GM21367 (cell line): ENCODE data around the gene EPHA6.
"Not testable (repeated sequence)": the region's sequence is repeated elsewhere in the genome, so short reads cannot be mapped to it uniquely, and the experiment has no call there.

Experiments
- ATAC-seq: cut with Tn5 transposase; IDR thresholded peaks from one replicate; pipeline ENCODE4 v1.9.1; 2021; ENCODE audit not compliant: unreplicated experiment

EPHA6 gene

GRCh38 chr3:97425002-97425401, 610.6 kb downstream of the EPHA6 start:
- no peak for ATAC-seq

GRCh38 chr3:97430601-97431000, 616.2 kb downstream of the EPHA6 start:
- no peak for ATAC-seq

- ATAC-seq: no peak
These were observed 618.5 kb downstream of the EPHA6 start for GRCh38 chr3:97432914-97433313.

GRCh38 chr3:97438131-97438530, 623.7 kb downstream of the EPHA6 start:
- ATAC-seq: no peak

- no peak for ATAC-seq
These were observed 625.0 kb downstream of the EPHA6 start for GRCh38 chr3:97439373-97439772.

- ATAC-seq: no peak
These were observed 649.6 kb downstream of the EPHA6 start for GRCh38 chr3:97464035-97464434.

GRCh38 chr3:97470481-97470880, 656.1 kb downstream of the EPHA6 start:
- ATAC-seq: no peak

GRCh38 chr3:97479740-97480139, 665.3 kb downstream of the EPHA6 start:
- ATAC-seq: no peak

- not testable (repeated sequence) for ATAC-seq
These were observed 666.4 kb downstream of the EPHA6 start for GRCh38 chr3:97480696-97481289.

GRCh38 chr3:97481416-97481815, 667.0 kb downstream of the EPHA6 start:
- ATAC-seq: no peak

- ATAC-seq: no peak
These were observed 670.8 kb downstream of the EPHA6 start for GRCh38 chr3:97485206-97485605.

GRCh38 chr3:97487587-97487986, 673.2 kb downstream of the EPHA6 start:
- ATAC-seq: no peak

- ATAC-seq: no peak
These were observed 674.3 kb downstream of the EPHA6 start for GRCh38 chr3:97488741-97489140.

- ATAC-seq: no peak
These were observed 681.5 kb downstream of the EPHA6 start for GRCh38 chr3:97495896-97496295.

GRCh38 chr3:97497138-97497537, 682.7 kb downstream of the EPHA6 start:
- ATAC-seq: no peak

- ATAC-seq: no peak
These were observed 690.1 kb downstream of the EPHA6 start for GRCh38 chr3:97504463-97504862.

GRCh38 chr3:97510795-97511194, 696.4 kb downstream of the EPHA6 start:
- ATAC-seq: no peak

- no peak for ATAC-seq
These were observed 700.7 kb downstream of the EPHA6 start for GRCh38 chr3:97515076-97515475.

GRCh38 chr3:97530691-97531090, 716.3 kb downstream of the EPHA6 start:
- no peak for ATAC-seq

GRCh38 chr3:97547573-97547972, 733.2 kb downstream of the EPHA6 start:
- ATAC-seq: not testable (repeated sequence)

- no peak for ATAC-seq
These were observed 736.0 kb downstream of the EPHA6 start for GRCh38 chr3:97550408-97550807.

GRCh38 chr3:97552186-97552585, 737.8 kb downstream of the EPHA6 start:
- no peak for ATAC-seq

- ATAC-seq: no peak
These were observed 761.3 kb downstream of the EPHA6 start for GRCh38 chr3:97575742-97576141.
